ENCODE measurements around the gene CYP27A1. TPM values are rescaled to one million over a fixed set of nuclear protein-coding genes. Genes with fewer than 3 reads are reported as not detected.
A peak's percentile ranks its signal among the peaks of the same experiment; 100 is the strongest.

Gene CYP27A1
- total and polyA plus RNA-seq, 2 donors from 2014 or later = 18.5 to 43.3 TPM

- FAIRE-seq = no peak
- TF ChIP-seq CTCF (IDR thresholded peaks at IDR 0.05; ENCODE audit: borderline replicate concordance, extremely low read depth, insufficient read depth) = no peak
- peaks cover 24% of the 10 kb centered on the region for H3K27me3 ChIP-seq (ENCODE audit: control insufficient read depth, insufficient read depth, low read length)
- DNase-seq = peak in 3 of 5 donors; percentile 48 to 65 (median 65)
- no peaks in the 10 kb centered on the region for H3K36me3 ChIP-seq (ENCODE audit: control insufficient read depth in 2 of 3, insufficient read depth in 3 of 3, low read length in 3 of 3)
- H3K9ac ChIP-seq (ENCODE audit: low read length in 3 of 3) = no peak overlapping the region
- no peak overlapping the region for H3K27ac ChIP-seq (ENCODE audit: low read depth in 2 of 2, low read length in 2 of 2)
- H3K9me3 ChIP-seq (ENCODE audit: control insufficient read depth in 2 of 3, insufficient read depth in 1 of 3, low read length in 3 of 3) = no peaks in the 10 kb centered on the region
- intact Hi-C loops (cut with DNase I) = no loop called here
- peaks cover 0 to 2% (median 0%) of the 10 kb centered on the region in 3 donors for H3K4me1 ChIP-seq (ENCODE audit: control insufficient read depth in 2 of 3, insufficient read depth in 2 of 3, low read depth in 1 of 3, low read length in 3 of 3)
- H3K4me3 ChIP-seq (ENCODE audit: low read length in 3 of 3) = no peak overlapping the region
Observed at GRCh38 chr2:218855305-218856166, 73.6 kb downstream of the CYP27A1 start.

- no peak for TF ChIP-seq CTCF (IDR thresholded peaks at IDR 0.05; ENCODE audit: borderline replicate concordance, extremely low read depth, insufficient read depth)
- Histone ChIP-seq H3K27ac (ENCODE audit: low read depth in 2 of 2, low read length in 2 of 2) (no peak overlapping the region), H3K4me1 (ENCODE audit: control insufficient read depth in 2 of 3, insufficient read depth in 2 of 3, low read depth in 1 of 3, low read length in 3 of 3) (peaks cover 0 to 2% (median 0%) of the 10 kb centered on the region in 3 donors), H3K4me3 (ENCODE audit: low read length in 3 of 3) (no peak overlapping the region), H3K36me3 (ENCODE audit: control insufficient read depth in 2 of 3, insufficient read depth in 3 of 3, low read length in 3 of 3) (no peaks in the 10 kb centered on the region), H3K9me3 (ENCODE audit: control insufficient read depth in 2 of 3, insufficient read depth in 1 of 3, low read length in 3 of 3) (no peaks in the 10 kb centered on the region), H3K9ac (ENCODE audit: low read length in 3 of 3) (no peak overlapping the region), H3K27me3 (ENCODE audit: control insufficient read depth, insufficient read depth, low read length) (peaks cover 26% of the 10 kb centered on the region)
- FAIRE-seq (no peak), DNase-seq (no peak)
- intact Hi-C loops (cut with DNase I) = no loop called here
Observed at GRCh38 chr2:218856167-218856895, 74.4 kb downstream of the CYP27A1 start.

- intact Hi-C loops (cut with DNase I) = no loop called here
- Histone ChIP-seq H3K4me1 (ENCODE audit: control insufficient read depth in 2 of 3, insufficient read depth in 2 of 3, low read depth in 1 of 3, low read length in 3 of 3) (peaks cover 0 to 2% (median 0%) of the 10 kb centered on the region in 3 donors), H3K27ac (ENCODE audit: low read depth in 2 of 2, low read length in 2 of 2) (no peak overlapping the region), H3K9ac (ENCODE audit: low read length in 3 of 3) (no peak overlapping the region), H3K36me3 (ENCODE audit: control insufficient read depth in 2 of 3, insufficient read depth in 3 of 3, low read length in 3 of 3) (no peaks in the 10 kb centered on the region), H3K4me3 (ENCODE audit: low read length in 3 of 3) (no peak overlapping the region), H3K27me3 (ENCODE audit: control insufficient read depth, insufficient read depth, low read length) (peaks cover 30% of the 10 kb centered on the region), H3K9me3 (ENCODE audit: control insufficient read depth in 2 of 3, insufficient read depth in 1 of 3, low read length in 3 of 3) (no peaks in the 10 kb centered on the region)
- TF ChIP-seq CTCF (IDR thresholded peaks at IDR 0.05; ENCODE audit: borderline replicate concordance, extremely low read depth, insufficient read depth) = no peak
- DNase-seq = no peak
- no peak for FAIRE-seq
Observed at GRCh38 chr2:218856896-218857243, 74.9 kb downstream of the CYP27A1 start.
